ENCODE data around the gene FBXW9.
A peak's percentile ranks its signal among the peaks of the same experiment; 100 is the strongest.
"Not testable (repeated sequence)": the region's sequence is repeated elsewhere in the genome, so short reads cannot be mapped to it uniquely, and the experiment has no call there.

The FBXW9 gene

DNA sequence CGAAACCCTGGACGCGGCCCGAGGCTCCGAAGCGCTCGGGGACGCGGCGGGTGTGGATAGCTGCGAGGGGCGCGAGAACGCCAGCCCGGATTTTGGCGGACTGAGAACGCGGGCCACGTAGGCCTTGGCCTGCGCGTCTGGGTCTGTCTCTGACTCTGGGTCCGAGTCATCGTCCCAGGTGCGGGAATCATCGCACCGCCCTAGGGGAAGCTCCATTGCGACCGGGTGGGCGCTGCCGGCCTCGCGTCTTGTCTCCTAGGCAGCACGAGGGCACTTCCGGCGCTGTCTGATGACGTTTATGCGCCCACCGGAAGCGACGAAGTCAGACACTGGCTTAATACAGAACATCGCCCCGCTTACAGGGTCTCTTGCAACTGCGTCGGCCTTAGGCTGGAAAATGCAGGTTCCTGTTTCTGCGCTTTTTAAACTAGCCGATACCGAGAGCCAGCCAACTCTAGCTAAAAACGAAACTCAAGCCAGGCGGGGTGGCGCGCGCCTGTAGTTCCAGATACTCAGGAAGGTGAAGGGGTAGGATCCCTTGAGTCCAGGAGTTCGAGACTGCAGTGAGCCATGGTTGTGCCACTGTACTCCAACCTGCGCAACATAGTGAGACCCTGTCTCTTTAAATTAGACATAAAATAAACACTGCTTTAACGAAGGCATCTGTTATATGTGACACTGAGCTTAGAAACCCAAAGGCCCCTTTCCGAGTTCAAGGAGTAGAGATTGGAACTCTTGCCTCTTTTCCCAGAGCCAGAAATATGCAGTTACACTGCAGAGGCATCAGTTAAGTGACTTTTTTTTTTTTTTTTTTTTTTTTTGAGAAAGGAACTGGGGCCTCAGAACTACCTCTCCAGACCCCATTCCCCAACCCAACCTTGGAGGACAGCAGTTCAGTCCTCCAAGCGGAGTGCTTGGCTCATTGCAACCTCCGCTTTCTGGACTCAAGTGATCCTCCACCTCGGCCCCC is at the start of gene FBXW9:
TSS of gene FBXW9 (minus strand) at position 266 of the 970 bp plus-strand sequence. CDS start at position 216, 50 bp downstream.
- peak; percentile 98 for DNase-seq (ENCODE audit: low read depth)

DNA sequence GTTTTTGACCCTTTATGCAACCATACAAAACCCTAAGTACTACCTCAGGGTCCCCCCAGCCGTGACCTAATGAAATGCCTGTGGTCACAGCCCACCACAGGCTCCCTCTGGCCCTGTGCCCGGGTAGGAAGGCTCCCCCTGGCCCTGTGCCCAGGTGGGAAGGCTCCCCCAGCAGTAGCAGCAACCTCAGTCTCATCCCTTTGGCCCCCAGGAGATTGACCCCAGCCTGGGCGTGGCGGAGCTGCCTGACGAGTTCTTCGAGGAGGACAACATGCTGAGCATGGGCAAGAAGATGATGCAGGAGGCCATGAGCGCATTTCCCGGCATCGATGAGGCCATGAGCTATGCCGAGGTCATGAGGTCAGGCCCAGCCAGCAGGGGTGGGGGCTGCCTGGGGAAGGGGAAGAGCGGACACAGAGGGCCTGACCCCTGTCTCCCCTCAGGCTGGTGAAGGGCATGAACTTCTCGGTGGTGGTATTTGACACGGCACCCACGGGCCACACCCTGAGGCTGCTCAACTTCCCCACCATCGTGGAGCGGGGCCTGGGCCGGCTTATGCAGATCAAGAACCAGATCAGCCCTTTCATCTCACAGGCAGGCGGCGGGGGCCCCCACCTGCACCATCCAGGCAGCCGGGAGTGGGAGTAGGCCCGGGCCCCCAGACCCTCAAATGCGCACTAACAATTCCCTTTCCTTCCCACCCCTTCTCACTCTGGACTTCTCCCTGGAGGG is 48.9 kb upstream of the FBXW9 start:
- no peak for DNase-seq (ENCODE audit: low read depth)

DNA sequence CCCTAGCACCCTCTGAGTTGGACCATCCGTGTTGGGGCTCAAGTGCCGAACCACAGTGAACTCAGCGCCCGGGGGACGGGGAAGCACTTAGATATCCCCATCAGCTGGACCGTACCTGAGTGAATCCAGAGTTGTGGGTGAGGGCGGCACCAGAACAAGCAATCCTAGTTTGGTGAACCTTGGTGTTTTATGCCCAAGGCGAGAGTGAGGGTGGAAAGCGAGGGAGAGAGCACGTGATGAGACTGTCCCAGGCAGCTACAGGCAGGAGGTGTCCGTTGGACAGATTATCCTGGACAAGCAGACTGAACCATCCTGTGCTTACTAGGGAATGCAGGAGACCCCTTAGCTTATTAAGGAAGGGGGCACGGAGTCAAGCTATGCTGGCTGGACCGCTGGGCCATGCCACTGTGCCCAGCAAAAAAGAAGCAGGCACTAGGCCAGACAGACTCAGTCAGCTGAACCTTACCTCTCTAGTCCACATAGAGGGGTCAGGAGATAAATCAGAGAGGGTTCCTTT is 41.5 kb upstream of the FBXW9 start:
- DNase-seq (ENCODE audit: low read depth): no peak

DNA sequence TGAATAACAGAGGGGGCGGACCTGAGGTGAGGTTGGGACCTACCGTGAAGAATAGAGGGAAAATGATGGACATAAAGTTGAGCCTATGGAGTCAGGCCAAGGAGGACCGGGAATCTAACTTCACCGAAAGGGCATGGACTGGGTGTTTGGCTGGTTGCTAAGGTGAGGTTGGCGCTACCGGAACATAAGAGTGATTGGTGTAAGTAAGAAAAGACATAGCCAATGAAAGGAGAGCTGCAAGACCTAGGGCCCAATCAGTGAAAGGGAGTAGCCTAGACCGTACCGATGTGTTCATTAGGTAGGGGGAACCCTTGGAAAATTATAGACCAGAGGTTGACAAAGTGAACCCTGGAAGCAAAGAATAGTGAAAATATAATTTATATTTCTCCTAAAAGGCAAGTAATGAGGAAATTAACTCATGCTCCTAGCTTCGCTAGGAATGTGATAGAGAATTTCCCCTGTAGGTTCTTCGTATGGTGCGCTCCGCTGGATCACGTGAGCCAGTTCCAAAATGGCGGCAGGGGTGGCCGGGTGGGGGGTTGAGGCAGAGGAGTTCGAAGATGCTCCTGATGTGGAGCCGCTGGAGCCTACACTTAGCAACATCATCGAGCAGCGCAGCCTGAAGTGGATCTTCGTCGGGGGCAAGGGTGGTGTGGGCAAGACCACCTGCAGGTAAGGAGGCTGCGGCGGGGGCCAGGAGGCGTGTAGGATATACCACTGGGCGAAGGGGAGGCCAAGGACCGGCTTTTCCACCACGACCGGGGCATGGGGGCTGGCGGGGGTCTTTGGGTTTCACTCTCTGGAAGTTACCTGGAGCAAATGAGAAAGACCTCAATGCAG is 40.8 kb upstream of the FBXW9 start, which contains the start of gene GET3:
TSS of gene GET3 (plus strand) at position 503 of the 840 bp plus-strand sequence. CDS start at position 512, 9 bp downstream.
- peak; percentile 68 for DNase-seq (ENCODE audit: low read depth)

DNA sequence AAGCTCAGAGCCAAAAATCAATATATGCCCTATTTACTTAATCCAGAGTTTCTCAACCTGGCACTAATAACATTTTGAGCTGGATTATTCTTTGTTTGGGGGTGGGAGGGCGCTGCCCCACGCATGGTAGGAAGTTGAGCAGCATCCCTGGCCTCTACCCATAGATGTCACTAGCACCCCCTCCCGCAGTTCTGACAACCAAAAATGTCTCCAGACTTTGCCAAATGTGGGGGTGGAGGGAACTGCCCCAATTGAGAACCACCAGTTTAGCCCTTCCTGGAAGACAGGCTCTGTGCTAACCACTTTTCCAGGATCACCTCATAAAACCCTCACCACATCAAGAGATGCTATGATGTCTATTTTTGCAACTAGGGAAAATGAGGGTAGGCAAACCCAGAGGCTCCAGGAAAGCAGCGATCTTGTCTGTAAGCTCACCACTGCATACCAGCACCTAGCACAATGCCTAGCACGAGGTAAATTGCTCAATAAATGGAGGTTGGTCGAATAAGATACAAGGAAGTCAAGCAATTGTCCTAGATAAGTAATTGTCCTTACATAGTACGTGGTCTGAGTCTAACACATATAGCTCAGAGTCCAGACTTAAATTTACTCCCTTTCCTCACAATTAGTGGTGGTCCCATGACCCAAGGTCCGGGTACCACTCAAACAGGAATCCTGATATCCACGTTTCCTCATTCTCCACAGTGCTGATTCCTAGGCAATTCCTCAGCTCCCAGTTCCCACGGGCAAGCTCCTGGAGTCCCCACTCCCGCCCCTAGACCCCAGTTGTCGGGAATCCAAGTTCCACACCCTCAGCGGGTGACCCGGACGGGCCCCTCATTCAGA is 37.2 kb upstream of the FBXW9 start:
- no peak for DNase-seq (ENCODE audit: low read depth)

DNA sequence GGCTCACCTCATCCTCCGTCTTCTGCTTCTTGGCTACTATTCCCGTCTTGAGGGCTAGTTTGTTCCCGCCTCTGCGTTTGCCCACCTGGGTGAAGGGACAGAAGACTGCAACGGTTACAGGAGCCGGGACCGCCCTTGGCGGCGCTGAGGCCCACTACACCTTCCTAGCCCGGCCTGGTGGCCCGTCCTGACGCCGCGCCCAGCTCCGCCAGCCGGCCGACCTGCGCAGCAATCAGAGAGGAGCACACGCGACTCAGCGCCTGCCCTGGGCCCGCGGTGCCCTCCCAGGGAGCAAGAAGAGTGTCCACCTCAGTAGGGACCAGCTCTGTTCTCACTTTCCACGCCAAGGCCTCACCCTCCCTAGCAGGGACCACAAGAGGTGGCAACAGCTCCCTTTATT is 34.9 kb upstream of the FBXW9 start:
- no peak for DNase-seq (ENCODE audit: low read depth)

DNA sequence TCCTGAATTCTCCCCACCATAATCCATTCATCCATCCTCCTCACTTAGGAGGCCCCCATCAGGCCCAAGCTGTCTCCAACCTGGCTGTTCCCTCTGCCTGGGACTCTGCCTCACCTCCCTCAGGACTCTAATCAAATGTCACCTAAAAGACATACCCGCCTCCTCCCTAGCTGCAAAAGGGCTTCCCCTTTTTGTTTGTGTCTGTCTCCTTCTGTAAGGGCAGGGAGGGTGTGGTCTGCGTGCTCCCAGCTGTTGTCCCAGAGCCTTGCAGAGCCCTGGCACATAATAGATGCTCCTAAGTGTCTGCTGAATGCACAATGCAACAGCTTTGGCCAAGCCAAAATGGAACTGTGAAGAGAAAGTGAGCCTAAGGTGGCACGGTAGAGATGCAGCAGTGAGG is 33.6 kb upstream of the FBXW9 start:
- DNase-seq (ENCODE audit: low read depth): no peak

DNA sequence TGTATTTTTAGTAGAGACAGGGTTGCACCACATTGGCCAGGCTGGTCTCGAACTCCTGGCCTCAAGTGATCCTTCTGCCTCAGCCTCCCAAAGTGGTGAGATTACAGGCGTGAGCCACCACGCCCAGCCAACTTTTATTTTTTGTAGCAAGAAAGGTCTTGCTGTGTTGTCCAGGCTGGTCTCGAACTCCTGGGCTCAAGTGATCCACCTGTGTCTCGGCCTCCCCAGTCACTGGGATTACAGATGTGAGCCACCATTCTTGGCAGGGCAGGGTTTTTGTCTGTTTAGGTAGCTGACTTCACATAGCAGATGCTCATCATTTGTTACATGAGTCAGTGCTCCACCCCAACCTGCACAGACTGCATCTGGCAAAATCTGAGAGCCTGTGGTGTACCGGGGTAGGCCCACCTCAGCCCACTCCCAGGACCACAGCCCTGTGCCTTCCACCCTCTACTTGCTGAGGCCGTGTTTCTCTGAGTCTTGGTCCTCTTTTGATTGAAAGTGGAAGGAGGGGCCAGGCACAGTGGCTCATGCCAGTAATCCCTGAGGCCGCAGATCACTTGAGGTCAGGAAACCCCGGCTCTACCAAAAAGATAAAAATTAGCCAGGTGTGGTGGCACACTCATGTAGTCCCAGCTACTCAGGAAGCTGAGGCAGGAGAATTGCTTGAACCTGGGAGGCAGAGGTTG is 31.5 kb upstream of the FBXW9 start:
- no peak for DNase-seq (ENCODE audit: low read depth)

DNA sequence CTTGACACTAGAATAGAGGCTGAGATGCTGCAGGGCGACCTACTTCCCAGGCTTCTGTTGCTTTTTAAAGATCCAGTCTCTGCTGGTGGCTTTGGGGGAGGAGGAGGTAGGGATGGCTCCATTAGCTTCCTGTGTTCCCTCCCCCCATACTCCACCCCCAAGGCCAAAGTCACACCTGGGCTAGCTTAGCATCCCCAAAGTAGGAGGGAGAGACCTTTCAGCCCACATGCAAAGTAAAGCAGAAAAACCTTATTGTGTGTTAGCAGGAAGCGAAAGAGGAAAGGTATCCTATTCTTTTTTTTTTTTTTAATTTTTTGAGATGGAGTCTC is 30.5 kb upstream of the FBXW9 start:
- no peak for DNase-seq (ENCODE audit: low read depth)

DNA sequence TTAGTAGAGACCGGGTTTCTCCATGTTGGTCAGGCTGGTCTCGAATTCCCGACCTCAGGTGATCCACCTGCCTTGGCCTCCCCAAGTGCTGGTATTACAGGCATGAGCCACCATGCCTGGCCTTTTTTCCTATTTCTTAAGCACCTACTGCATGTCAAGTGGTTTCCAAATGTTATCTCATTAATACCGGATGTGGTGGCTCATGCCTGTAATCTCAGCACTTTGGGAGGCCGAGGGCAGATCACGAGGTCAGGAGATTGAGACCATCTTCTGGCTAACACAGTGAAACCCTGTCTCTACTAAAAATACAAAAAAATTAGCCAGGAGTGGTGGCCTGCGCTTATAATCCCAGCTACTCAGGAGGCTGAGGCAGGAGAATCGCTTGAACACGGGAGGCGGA is 29.2 kb upstream of the FBXW9 start:
- not testable (repeated sequence) for DNase-seq (ENCODE audit: low read depth)

DNA sequence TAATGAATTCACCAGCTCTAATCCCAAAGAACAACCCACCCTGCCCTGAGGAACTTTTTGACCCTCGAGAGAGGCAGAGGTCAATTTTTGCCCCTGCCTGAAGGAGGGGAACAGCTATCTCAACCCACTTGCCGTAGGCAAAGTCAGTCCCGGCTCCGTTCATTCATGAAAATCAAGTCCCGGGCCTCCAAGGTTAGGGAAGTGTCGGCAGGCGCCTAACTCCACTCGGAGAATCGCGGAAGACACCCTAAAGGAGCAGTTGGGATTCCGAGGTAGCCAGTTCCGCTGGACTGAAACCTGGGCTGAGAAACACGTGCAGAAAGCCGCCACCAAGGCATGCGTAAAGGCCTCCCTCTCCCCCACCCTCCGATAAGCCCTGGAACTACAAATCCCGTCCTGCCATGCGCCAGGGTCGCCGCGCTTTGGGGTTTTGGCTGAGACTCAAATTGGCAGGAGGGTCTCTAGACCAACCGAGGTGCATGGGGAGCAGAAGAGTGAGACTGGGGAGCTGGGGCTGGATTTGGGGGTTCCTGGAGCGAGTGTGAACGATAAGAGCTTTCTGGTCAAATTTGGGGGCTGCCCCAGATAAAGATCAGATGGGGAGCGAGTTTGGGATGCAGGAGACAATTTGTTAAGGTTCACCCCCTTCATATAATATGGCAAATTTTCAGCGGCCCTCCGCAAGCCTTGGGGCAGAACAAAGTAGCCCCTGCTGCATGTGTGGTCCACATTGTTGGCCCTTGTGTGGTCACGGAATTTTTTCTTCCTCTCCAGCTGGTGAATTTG is 27.4 kb upstream of the FBXW9 start, which contains the start of gene TNPO2:
TSS of gene TNPO2 (minus strand) at position 292 of the 786 bp plus-strand sequence. CDS start 2,955 bp downstream, outside the sequence.
- DNase-seq (ENCODE audit: low read depth): peak; percentile 47

DNA sequence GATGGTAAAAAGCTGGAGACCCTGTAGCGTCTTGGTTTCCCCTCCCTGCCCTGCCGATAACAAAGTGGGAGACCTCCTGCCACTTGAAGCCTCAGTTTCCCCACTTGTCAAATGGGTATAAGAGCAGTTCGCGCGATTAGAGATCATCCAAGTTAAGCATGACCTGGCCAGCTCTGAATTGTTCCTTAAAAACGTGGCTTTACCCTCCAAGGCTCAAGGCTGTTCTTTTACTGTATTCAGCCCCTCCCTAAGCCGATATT is 26.9 kb upstream of the FBXW9 start:
- DNase-seq (ENCODE audit: low read depth): no peak

DNA sequence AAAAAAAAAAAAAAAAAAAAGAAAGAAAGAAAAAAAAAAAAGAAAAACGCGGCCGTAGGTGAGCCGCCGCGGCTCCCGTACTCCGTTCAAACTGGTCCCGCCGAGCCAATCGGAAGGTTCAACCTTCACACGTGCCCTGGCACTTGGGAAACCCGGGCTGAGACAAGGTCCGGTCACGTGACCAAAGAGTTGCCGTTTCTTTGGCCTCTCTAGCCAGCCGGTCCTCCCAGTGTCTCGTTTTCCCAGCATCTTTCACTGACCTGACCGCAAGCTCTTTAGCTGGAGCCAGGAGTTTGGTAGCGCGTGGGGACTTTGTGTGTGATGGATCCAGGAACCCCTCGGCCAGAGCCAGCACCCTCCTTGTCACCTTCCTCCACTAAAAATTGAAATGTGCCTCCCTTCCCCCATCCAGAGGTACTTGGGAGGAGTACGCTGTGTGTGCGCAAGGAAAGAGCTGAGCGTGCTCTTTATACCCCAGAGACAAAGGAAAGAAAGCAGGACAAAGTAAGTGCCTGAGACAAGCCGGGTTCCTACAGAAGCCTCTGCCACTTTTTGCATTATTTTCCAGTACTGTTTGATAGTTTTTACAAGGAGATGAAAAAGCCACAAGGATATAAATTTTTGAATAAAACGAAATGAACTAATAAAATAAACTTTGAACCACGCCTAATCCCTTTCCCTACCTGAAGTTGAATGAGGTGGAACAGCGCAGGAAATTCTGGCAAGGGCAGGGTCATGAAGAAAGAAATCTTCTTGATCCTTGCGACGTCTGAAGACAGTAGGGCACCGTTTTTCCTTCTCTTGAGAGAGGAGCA is 26.3 kb upstream of the FBXW9 start:
- peak; percentile 90 for DNase-seq (ENCODE audit: low read depth)

DNA sequence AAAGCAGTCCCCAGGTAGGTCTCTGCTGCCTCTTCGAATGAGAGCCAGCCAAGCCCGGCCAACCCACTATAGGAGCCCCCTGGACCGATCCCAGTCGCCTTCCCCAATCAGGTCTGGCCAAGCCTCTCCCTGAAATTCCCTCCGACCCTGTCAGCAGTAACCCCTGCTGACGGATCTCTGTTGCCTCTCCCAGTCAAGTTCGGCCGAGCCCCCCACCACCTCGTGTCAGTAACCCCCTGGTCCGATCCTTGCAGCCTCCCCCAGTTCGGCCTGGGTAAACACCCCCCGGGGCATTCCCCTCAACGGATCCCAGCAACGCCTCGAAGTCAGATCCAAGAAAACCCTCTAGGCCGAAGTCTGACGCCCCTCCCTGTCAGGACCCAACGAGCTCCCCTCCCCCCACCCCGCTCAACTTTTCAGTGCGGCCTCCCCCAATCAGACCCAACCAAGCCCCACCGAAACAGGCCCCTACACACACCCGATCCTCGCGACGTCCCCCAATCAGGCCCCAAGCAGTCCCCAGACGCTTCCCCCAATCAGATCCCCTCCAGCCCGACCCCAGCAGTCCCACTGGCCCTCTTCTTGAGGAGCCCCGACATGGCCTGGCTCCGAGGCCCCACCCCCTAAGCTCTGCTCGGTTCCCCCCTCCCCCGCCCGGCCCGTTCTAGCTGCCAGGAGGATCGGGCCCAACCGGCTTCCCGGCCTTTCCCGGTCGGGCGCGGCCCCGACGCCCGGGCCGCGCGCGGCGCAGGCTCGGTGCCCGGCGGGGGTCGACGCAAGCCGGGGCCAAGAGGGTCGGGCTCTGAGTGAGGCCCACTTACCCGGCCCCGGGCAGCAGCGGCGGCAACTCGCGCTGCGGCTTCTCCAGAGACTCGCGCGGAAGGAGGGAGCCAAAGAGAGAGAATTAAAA is 25.5 kb upstream of the FBXW9 start:
- peak; percentile 23 for DNase-seq (ENCODE audit: low read depth)

DNA sequence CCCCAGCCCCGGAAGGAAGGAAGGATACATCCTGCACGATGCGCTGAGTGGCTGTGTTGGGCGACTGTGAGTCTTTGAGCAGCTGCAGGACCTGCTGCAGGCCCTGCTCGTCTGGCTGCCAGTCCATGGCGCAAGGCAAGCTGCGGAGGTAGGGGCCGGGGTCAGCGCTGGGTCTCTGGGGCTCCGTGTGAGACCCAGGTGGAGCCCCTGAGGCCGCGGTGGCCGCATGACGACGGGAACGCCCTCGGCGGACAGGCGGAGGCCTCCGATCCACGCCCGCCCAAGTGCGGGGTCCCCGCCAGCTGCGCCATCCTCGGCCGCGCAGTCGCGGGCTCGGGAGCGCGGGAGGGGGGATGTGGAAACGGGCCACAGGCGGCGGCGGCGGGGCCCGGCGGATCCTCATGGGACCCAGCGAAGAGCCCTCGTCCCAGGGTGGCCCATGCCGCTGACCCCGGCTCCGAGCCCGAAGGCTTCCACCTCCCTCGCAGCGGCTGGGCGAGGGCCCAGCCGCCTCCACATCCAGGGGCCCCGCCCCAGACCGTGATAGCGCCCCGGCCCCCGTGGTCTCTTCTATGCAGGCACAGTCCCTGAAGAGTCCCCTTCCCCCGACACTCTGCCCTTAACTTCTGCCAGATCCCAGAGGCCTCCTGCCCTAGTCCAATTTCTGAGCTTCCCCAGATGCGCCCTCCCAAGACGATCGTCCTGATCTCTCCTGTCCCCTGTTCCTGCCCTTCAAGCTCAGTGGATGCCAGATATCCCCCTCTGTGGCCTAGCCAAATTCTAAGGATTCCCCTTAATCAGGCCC is 24.6 kb upstream of the FBXW9 start:
- no peak for DNase-seq (ENCODE audit: low read depth)

DNA sequence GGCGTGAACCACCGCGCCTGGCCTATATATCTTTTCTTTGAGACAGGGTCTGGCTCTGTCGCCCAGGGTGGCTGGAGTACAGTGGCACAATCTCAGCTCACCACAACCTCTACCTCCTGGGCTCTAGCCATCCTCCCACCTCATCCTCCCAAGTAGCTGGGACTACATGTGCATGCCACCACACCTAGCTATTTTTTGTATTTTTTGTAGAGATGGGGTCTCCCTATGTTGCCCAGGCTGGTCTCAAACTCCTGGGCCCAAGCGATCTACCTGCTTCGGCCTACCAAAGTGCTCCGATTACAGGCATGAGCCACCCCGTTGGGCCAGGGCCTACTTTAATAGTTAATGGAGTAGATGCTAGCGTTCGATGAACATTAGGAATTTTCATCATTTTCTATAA is 23.9 kb upstream of the FBXW9 start:
- no peak for DNase-seq (ENCODE audit: low read depth)

DNA sequence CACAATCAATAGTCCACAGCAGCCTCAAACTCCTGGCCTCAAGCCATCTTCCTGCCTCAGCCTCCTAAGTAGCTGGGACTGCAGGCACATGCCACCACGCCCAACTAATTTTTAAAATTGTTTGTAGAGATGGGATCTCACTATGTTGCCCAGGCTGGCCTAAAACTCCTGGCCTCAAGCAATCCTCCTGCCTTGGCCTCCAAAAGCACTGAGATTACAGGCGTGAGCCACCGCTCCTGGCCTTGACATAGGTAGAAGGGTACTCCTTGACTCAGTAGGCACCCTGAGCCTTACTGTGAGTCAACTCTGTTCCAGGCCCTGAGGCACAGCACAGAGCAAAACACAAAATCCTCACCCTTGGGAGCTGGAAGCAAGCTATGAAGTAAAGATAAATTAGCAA is 19.5 kb upstream of the FBXW9 start:
- no peak for DNase-seq (ENCODE audit: low read depth)
